MM.1S (cell line): Measurements from ENCODE around the gene BCL2.

Experiments used
- DNase-seq: peaks from one replicate; pipeline ENCODE4 v3.0.0-alpha.2; 2015
- H2AFZ ChIP-seq: fragments of 300-600 bp; sonication (generic); 2 replicates; pipeline ENCODE4 v1.6.0; 2016; ENCODE audit warnings: antibody characterized with exemption, low read length
- H3F3A ChIP-seq: fragments of 300-600 bp; sonication (generic); 2 replicates; pipeline ENCODE4 v1.6.1; 2016; ENCODE audit warnings: mild to moderate bottlenecking, antibody characterized with exemption, low read length, moderate library complexity, mixed read lengths; ENCODE audit not compliant: insufficient read depth
- H3K27ac ChIP-seq: fragments of 300-600 bp; sonication (generic); 2 replicates; pipeline ENCODE4 v1.5.1; 2016; ENCODE audit warnings: mild to moderate bottlenecking, low read length
- H3K27me3 ChIP-seq: fragments of 300-600 bp; sonication (generic); replicated peaks from 2 replicates; pipeline ENCODE4 v1.6.0; 2016; ENCODE audit warnings: low read length; ENCODE audit not compliant: insufficient read depth
- H3K36me3 ChIP-seq: fragments of 300-600 bp; sonication (generic); replicated peaks from 2 replicates; pipeline ENCODE4 v1.6.1; 2016; ENCODE audit warnings: mild to moderate bottlenecking, low read length, mixed read lengths; ENCODE audit not compliant: insufficient read depth
- H3K4me1 ChIP-seq: fragments of 300-600 bp; sonication (generic); 2 replicates; pipeline ENCODE4 v1.6.1; 2016; ENCODE audit warnings: low read length, mixed read lengths
- H3K4me2 ChIP-seq: fragments of 300-600 bp; sonication (generic); 2 replicates; pipeline ENCODE4 v1.6.0; 2016; ENCODE audit warnings: low read depth, low read length
- H3K4me3 ChIP-seq: fragments of 300-600 bp; sonication (generic); 2 replicates; pipeline ENCODE4 v1.5.1; 2016; ENCODE audit warnings: low read length, mixed read lengths
- H3K79me2 ChIP-seq: fragments of 300-600 bp; sonication (generic); 2 replicates; pipeline ENCODE4 v1.6.1; 2016; ENCODE audit warnings: mixed run types, low read length, mixed read lengths
- H3K9ac ChIP-seq: fragments of 300-600 bp; sonication (generic); 2 replicates; pipeline ENCODE4 v1.6.1; 2016; ENCODE audit warnings: low read length, mixed read lengths
- H3K9me2 ChIP-seq: fragments of 300-600 bp; sonication (generic); replicated peaks from 2 replicates; pipeline ENCODE4 v1.6.1; 2016; ENCODE audit warnings: mild to moderate bottlenecking, low read length, mixed read lengths; ENCODE audit not compliant: insufficient read depth
- H3K9me3 ChIP-seq: fragments of 300-600 bp; sonication (generic); replicated peaks from 2 replicates; pipeline ENCODE4 v1.6.1; 2016; ENCODE audit warnings: mild to moderate bottlenecking, low read length, mixed read lengths; ENCODE audit not compliant: insufficient read depth
- H4K20me1 ChIP-seq: fragments of 300-600 bp; sonication (generic); 2 replicates; pipeline ENCODE4 v1.6.1; 2016; ENCODE audit warnings: mild to moderate bottlenecking, low read length, moderate library complexity, mixed read lengths; ENCODE audit not compliant: insufficient read depth
- CTCF ChIP-seq: fragments of 300-600 bp; sonication (generic); IDR thresholded peaks from 2 replicates; pipeline ENCODE4 v1.5.1; 2016; ENCODE audit warnings: antibody characterized with exemption, low read length, mixed read lengths
- EZH2 ChIP-seq: fragments of 300-600 bp; sonication (generic); optimal IDR thresholded peaks from 2 replicates; pipeline ENCODE3; 2017; ENCODE audit warnings: low read depth, mild to moderate bottlenecking, antibody characterized with exemption, low read length, mixed read lengths
- EZH2phosphoT487 ChIP-seq: fragments of 300-600 bp; sonication (generic); IDR thresholded peaks from 2 replicates; pipeline ENCODE4 v1.6.1; 2018; ENCODE audit warnings: antibody characterized with exemption, low read length

The BCL2 gene

GRCh38 chr18:63272638-63273037, 46.9 kb downstream of the BCL2 start:
- Histone ChIP-seq H2AFZ (no peak overlapping the region), H3K36me3 (no peaks in the 10 kb centered on the region; the same call in 1 of the 2 replicates), H3K9me2 (no peaks in the 10 kb centered on the region), H3K4me3 (no peak overlapping the region), H3K27ac (no peak overlapping the region), H3K79me2 (peaks cover 87% of the 10 kb centered on the region), H3K9ac (no peak overlapping the region), H4K20me1 (no peaks in the 10 kb centered on the region), H3K4me2 (no peak overlapping the region), H3K4me1 (0 out of 2 replicates have a peak, but pooled peaks cover 7% of the 10 kb centered on the region), H3K9me3 (no peaks in the 10 kb centered on the region), H3K27me3 (no peaks in the 10 kb centered on the region), H3F3A (no peaks in the 10 kb centered on the region)
- no peak for DNase-seq
- no peak for TF ChIP-seq CTCF
- TF ChIP-seq EZH2phosphoT487 = no peak
- no peak for TF ChIP-seq EZH2

- H4K20me1 ChIP-seq = no peaks in the 10 kb centered on the region
- peaks cover 87% of the 10 kb centered on the region for H3K79me2 ChIP-seq
- 0 out of 2 replicates have a peak, but pooled peaks cover 7% of the 10 kb centered on the region for H3K4me1 ChIP-seq
- no peaks in the 10 kb centered on the region for H3K27me3 ChIP-seq
- no peak overlapping the region for H2AFZ ChIP-seq
- TF ChIP-seq EZH2phosphoT487 (no peak), CTCF (no peak)
- no peak overlapping the region for H3K27ac ChIP-seq
- no peak overlapping the region for H3K4me3 ChIP-seq
- no peaks in the 10 kb centered on the region; the same call in 1 of the 2 replicates for H3K36me3 ChIP-seq
- H3K4me2 ChIP-seq = no peak overlapping the region
- H3K9me2 ChIP-seq = no peaks in the 10 kb centered on the region
- H3K9me3 ChIP-seq = no peaks in the 10 kb centered on the region
- no peak overlapping the region for H3K9ac ChIP-seq
- no peak for DNase-seq
- H3F3A ChIP-seq = no peaks in the 10 kb centered on the region
Observed at GRCh38 chr18:63271881-63272299, 47.7 kb downstream of the BCL2 start.

- Histone ChIP-seq H3K79me2 (peaks cover 85% of the 10 kb centered on the region), H3K27ac (no peak overlapping the region), H3K4me1 (0 out of 2 replicates have a peak, but pooled peaks cover 7% of the 10 kb centered on the region), H3F3A (no peaks in the 10 kb centered on the region), H3K36me3 (no peaks in the 10 kb centered on the region; the same call in 1 of the 2 replicates), H3K9ac (no peak overlapping the region), H4K20me1 (no peaks in the 10 kb centered on the region), H2AFZ (no peak overlapping the region), H3K4me3 (no peak overlapping the region), H3K9me3 (no peaks in the 10 kb centered on the region), H3K4me2 (no peak overlapping the region), H3K27me3 (no peaks in the 10 kb centered on the region), H3K9me2 (no peaks in the 10 kb centered on the region)
- no peak for DNase-seq
- TF ChIP-seq CTCF (no peak), EZH2phosphoT487 (no peak), EZH2 (no peak)
Observed at GRCh38 chr18:63271148-63271547, 48.4 kb downstream of the BCL2 start.
